WERI-Rb-1 (cell line): Measurements from ENCODE around the gene GPC1.

ENCODE experiments used
- DNase-seq: peaks from one replicate; pipeline ENCODE4 v3.0.0-alpha.2; 2020
- H3K27ac ChIP-seq: fragments of 250-450 bp; sonication (Bioruptor Pico); 2 replicates; pipeline ENCODE4 v1.5.1; 2020; ENCODE audit warnings: mild to moderate bottlenecking, moderate library complexity
- H3K27me3 ChIP-seq: fragments of 250-450 bp; sonication (Bioruptor Pico); 2 replicates; pipeline ENCODE4 v1.5.1; 2021; ENCODE audit warnings: mild to moderate bottlenecking, low read depth, moderate library complexity; ENCODE audit not compliant: insufficient read depth, severe bottlenecking
- H3K36me3 ChIP-seq: fragments of 250-450 bp; sonication (Bioruptor Pico); 2 replicates; pipeline ENCODE4 v1.5.1; 2020; ENCODE audit warnings: mild to moderate bottlenecking, moderate library complexity
- H3K4me3 ChIP-seq: 2 replicates; pipeline ENCODE4 v1.5.1; 2011; ENCODE audit warnings: low read depth, mild to moderate bottlenecking, control low read depth, low read length
- H3K9me3 ChIP-seq: fragments of 250-450 bp; sonication (Bioruptor Pico); 2 replicates; pipeline ENCODE4 v1.5.1; 2021; ENCODE audit warnings: mild to moderate bottlenecking, moderate library complexity; ENCODE audit not compliant: severe bottlenecking
- TF ChIP-seq, protein P1 (sequence below): IDR thresholded peaks from 2 replicates; pipeline ENCODE4 v1.5.1; 2011; ENCODE audit warnings: low read depth, mild to moderate bottlenecking, control low read depth, inconsistent platforms, low read length

Gene GPC1

DNA sequence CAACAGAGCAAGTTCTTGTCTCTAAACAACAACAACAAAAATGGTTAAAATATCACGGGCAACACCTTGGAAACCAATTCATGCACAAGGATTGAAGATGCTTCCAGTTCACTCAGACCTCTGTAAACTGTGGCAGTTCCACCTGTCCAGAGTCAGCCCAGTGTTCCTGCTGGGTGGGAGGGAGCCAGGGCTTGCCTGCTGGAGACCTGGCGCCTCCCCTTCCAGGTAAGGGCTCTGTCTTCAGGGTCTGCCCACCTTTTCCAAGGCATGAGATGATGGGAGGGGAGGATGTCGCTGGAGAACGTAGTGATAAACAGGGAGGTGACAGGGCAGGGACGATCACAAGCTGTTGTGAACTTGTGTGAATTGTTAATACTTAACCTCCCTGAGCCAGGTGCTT lies 9.8 kb upstream of the GPC1 start:
- Histone ChIP-seq H3K27me3 (no peaks in the 10 kb centered on the region), H3K4me3 (no peak overlapping the region), H3K27ac (no peak overlapping the region), H3K9me3 (peaks cover 9% of the 10 kb centered on the region), H3K36me3 (no peaks in the 10 kb centered on the region)
- TF ChIP-seq, protein P1, sequence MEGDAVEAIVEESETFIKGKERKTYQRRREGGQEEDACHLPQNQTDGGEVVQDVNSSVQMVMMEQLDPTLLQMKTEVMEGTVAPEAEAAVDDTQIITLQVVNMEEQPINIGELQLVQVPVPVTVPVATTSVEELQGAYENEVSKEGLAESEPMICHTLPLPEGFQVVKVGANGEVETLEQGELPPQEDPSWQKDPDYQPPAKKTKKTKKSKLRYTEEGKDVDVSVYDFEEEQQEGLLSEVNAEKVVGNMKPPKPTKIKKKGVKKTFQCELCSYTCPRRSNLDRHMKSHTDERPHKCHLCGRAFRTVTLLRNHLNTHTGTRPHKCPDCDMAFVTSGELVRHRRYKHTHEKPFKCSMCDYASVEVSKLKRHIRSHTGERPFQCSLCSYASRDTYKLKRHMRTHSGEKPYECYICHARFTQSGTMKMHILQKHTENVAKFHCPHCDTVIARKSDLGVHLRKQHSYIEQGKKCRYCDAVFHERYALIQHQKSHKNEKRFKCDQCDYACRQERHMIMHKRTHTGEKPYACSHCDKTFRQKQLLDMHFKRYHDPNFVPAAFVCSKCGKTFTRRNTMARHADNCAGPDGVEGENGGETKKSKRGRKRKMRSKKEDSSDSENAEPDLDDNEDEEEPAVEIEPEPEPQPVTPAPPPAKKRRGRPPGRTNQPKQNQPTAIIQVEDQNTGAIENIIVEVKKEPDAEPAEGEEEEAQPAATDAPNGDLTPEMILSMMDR: no peak
- DNase-seq: no peak

DNA sequence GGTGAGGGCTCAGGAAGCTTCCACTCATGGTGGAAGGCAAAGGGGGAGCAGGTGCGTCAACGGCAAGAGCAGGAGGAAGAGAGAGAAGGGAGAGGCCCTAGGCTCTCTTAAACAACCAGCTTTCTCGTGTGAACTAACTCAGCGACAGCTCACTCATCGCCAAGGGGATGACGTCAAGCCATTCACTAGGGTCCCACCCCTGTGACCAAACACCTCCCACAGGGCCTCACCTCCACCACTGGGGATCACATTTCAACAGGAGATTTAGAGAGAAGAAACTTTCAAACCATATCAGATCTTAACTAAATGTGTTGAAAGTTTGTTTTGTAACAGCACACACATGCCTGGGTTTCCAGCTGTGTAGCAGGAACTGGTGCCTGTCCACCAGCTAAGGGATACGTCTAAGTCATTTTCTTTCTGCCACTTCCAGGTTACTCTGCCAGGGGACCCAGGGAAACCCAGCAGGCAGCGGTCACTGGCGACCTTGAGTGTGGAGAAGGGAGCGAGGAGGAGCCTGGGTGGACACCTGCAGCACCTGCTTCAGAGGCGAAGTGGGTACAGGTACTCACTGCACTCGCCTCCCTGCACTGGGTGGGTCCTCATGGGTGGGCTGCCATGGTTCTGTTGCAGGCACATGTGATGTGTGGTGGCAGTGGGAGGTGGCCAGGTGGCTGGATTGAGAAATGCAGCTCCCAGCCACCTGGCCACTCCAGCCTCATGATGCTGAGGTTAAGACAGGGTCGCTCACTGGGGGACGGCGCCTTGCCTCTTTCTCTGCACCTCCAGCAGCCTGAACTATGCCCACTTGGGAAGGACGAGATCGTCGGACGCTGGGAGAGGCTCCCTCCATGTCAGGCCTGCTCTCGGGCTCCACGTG lies 8.4 kb upstream of the GPC1 start:
- DNase-seq: peak; percentile 4
- TF ChIP-seq, protein P1: no peak
- no peak overlapping the region for H3K4me3 ChIP-seq
- H3K27me3 ChIP-seq: no peaks in the 10 kb centered on the region
- no peaks in the 10 kb centered on the region for H3K9me3 ChIP-seq
- H3K27ac ChIP-seq: no peak overlapping the region
- H3K36me3 ChIP-seq: no peaks in the 10 kb centered on the region

DNA sequence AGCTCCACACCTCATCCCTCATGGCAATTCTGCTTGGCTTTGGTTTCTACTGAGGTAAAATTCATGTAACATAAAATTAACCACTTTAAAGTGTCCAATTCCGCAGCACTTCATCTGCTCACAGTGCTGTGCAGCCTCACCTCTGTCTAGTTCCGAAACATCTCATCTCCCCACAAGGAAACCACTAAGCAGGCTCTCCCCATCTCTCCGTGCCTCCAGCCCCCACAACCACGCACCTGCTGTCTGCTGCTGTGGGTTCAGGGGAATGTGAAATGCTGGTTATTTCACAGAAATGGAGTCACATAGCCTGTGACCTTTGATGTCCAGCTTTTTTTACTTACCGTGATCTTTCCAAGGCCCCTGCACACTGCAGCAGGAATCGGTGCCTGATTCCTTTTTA lies 7.7 kb upstream of the GPC1 start:
- TF ChIP-seq, protein P1: no peak
- no peak overlapping the region for H3K27ac ChIP-seq
- DNase-seq: no peak

DNA sequence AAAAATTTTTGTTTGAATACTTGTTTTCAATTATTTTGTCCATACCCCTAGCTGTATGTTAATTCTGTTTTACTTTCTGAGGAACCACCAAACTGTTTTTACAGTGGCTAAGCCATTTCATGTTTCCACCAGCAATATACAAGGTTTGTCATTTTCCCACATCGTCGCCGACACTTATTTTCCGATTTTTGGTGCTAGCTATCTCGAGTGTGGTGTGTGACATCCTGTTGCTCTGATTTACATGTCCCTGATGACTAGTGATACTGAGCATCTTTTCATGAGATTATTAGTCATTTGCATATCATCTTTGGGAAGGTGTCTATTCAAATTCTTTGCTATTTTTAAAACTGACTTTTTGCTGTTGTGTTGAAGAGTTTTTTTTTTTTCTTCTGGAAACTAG lies 7.2 kb upstream of the GPC1 start:
- Histone ChIP-seq H3K9me3 (no peaks in the 10 kb centered on the region), H3K4me3 (no peak overlapping the region), H3K27ac (no peak overlapping the region), H3K36me3 (no peaks in the 10 kb centered on the region), H3K27me3 (no peaks in the 10 kb centered on the region)
- TF ChIP-seq, protein P1: no peak
- DNase-seq: no peak

More for the DNA sequence above, 7.7 kb upstream of the GPC1 start:
- no peak overlapping the region for H3K4me3 ChIP-seq
- H3K36me3 ChIP-seq: no peaks in the 10 kb centered on the region
- H3K27me3 ChIP-seq: no peaks in the 10 kb centered on the region
- no peaks in the 10 kb centered on the region for H3K9me3 ChIP-seq

DNA sequence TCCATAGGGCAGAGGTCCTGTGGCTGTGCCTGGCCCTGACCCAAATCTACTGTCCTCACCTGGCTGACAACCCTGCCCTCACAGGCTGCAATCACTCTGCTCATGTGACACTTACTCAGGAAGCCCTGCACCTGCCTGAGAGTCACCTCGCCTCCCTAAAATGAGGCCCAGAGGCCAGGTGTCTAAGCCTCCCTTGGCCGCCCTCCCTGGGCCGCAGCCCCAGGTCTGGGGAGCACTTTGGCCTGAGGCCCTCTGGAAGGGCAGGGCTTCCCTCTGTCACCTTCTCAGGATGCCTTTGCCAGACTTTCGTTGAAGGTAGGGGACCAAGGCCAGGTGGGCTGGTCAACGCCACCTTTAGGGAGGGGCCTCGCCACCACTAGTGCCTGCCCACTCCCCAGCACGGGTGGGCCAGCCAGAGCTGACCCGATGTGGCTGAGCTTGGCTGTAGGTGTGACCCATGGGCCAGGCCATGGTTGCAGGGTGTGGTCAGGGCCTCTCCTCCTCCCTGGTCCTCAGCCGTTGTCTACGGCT lies 6.1 kb upstream of the GPC1 start:
- no peaks in the 10 kb centered on the region for H3K9me3 ChIP-seq
- no peak overlapping the region for H3K27ac ChIP-seq
- peak; percentile 2 for DNase-seq
- H3K4me3 ChIP-seq: no peak overlapping the region
- no peaks in the 10 kb centered on the region for H3K27me3 ChIP-seq
- TF ChIP-seq, protein P1: no peak
- no peaks in the 10 kb centered on the region for H3K36me3 ChIP-seq
